Stimulated activated CD8-positive, alpha-beta memory T cell treated with anti-CD3 and anti-CD28 coated beads, Interleukin-15, amount 100 ng/mL, for 4 hours (primary cell): Measurements from ENCODE around the gene TRAF3.
A peak's percentile ranks its signal among the peaks of the same experiment; 100 is the strongest.
"Not testable (repeated sequence)": the region's sequence is repeated elsewhere in the genome, so short reads cannot be mapped to it uniquely, and the experiment has no call there.

ENCODE experiments used
- DNase-seq, 2 donors: peaks; one replicate each; pipeline ENCODE4 v3.0.0-alpha.2; 2020; ENCODE audit warnings: low read depth in 2 of 2

TRAF3 gene

DNA sequence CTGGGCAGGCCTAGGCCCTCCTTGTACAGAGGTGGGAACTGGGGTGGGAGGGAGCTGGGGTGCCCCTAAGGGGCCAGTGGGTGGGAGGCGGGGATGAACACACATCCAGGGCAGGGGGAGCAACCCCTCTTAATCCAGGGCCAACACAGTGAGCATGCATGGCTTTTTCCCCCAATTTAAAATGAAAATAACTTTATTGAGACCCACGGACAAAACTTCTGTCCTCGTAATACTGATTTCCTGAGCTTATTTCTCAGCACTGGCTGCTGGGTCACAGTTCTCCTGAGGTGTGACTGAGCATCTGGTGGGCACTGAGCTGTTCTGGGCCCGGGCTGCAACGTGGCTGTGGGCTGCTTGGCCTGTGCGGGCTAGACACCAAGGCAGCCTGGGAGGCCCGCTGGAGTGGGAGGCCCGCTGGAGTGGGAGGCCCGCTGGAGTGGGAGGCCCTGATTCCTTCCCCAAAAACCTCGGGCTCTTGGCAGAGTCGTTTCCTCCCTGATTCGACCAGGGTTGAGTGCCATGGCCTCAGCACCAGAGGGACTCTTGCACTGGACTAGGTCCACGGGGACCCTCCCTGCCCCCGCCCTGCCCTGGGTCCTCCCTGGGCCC lies 24.9 kb upstream of the TRAF3 start:
- no peak for DNase-seq

DNA sequence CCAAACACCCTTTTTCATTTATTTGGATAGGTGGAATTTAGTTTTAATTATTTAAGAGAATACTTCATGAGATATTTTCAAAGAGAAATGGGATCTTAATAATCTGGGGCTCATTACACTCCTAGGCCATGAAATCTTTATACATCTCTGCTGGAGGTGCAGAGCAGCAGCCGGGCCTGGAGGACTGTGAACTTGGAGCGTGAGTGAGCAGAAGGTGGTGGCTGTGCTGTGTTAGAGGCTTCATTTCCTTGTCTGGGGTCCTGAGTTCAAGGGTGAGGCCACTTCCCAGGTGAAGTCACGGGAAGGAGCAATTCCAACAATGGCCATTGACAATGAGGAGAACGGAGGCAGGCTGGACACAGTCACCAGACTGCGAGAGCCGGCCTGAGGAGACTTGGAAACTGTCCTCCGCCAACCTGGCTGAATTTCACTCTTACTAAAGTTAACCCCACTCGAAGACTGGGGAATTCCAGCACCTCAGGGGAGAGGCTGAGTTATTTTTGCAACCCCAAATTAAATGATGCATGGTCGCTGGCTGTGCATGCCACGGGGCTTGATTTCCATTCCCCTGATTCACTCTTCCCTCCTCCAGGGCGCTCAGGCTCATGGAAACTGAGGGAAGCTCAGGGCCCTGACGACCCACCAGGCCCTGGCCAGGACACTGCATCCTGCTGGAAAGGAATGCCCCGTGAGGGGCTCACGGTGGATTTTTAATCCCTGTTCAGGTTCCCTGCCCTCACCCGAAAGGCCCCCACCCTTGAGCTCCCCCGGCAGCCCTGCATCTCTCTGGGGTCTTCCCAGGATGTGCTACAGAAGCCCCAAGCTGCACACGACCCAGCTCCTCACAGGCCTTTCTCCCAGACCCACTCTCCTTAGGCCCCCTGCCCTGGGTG lies 22.6 kb upstream of the TRAF3 start:
- no peak for DNase-seq

DNA sequence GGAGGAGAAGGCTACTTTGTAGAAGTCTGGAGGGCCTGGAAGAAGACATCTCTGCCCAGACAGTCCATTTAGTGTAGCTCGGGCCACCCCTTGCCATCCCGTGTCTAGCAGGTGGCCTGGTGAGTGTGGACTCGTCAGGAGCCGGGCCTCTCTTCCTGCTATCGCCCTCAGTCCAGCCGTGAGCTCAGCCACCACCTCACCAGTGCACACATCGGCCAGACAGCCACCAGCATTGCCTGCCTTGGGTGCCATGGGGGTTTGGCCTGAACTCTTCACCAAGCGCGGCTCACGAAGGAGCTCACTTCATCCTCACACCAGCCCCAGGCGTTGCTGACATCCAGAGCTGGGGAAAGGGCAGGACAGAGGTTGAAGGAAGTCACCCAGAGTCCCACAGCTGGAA lies 19.6 kb upstream of the TRAF3 start:
- no peak for DNase-seq

DNA sequence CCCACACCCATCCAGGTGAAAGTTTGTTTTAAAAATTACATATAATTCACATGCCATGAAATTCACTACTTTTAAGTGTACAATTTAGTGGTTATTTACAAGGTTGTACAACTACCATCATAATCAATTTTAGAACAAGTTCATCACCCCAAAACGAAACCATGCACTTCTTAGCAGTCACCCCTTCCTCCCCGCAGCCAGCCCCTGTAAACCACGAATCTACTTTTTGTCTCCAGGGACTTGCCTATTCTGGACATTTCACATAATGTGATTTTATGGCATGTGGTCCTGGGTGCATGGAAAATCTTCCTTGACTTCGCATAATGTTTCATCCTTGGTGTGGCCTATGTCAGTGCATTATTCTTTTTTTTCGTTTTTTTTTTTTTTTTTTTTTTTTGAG lies 19.2 kb upstream of the TRAF3 start:
- DNase-seq, result no peak

DNA sequence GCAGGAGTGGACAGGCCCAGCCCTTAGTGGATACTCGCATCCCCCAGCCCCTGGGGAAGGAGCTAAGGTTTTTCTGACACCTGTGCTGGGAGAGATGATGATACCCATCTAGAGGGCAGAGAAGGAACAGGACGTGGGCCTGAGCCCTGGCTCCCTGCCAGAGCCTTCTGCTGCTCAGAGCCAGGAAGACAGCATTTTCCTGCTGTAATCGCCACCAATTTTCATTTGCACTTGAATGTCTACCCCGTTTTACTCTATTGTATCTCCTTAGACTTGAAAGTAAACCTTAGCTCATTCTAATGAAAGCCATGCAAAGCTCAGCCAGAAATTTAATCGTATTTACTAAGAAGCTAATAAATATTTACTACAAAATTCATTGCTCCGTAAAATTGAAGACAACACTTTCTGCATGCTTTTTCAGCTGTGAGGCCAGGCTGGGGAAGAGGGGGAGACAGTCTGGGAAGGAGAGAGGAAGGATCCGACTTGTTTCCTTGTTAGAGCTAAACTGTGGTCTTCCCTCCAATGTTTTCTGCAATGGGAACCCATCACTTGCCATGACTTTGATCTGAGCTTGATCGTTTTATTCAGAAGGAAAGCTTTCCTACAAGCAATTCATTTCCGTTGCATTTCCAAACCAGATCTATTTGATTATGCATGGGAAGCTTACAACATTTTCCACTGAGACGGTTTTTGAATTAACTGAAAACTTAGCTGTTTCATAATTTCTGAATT lies 17.6 kb upstream of the TRAF3 start:
- no peak for DNase-seq

DNA sequence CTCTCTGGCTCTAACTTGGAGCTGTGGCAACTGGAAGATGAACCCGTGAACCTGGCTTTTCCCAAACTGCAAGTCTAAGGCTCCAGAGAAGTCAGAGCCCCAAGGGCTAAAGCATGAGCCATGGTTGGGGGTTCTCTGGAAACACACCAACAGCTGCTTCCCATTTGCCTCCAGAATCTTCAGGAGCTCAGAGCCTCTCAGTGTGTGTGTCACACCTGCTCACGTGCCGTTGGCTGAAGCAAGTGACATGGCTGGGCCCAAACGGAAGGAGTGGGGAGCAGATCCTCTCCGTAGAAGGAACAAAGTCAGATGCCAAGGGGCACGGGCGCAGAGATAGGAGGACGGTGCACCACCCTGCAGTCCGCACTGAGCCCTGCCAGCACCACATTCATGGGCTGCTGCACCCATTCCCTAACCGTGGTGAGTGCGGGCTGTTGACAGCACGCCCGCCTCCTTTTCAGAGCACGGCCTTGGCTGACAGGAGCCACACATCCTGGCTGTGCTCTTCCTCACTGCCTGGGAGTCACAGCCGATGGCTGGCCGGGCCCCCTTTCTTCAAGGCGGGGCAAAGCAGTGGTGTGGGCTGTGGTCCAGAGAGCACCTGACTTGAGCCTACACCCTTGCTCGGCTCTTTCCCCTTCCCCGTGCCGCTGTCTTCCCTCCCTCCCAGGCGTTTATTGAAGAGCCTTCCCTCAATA lies 16.6 kb upstream of the TRAF3 start:
- no peak for DNase-seq

DNA sequence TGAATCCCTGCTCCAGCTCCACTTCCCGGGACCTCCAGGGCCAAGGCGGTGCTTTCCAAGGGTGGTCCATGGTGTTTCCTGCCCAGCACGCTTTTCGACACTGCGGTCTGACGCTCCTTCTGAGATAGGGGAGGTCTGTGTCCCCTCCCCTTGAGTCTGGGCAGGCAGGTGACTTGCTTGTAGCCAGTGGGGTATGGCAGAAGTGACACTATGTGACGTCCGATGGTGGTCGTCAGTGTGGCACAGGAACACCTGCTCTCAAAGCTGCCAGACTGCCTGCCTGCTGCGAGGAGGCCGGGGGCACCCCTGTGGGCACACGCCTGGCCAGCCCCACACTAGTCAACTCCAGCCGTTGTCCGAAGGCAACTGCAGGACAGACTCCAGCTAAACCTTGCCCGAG lies 16.0 kb upstream of the TRAF3 start:
- no peak for DNase-seq

DNA sequence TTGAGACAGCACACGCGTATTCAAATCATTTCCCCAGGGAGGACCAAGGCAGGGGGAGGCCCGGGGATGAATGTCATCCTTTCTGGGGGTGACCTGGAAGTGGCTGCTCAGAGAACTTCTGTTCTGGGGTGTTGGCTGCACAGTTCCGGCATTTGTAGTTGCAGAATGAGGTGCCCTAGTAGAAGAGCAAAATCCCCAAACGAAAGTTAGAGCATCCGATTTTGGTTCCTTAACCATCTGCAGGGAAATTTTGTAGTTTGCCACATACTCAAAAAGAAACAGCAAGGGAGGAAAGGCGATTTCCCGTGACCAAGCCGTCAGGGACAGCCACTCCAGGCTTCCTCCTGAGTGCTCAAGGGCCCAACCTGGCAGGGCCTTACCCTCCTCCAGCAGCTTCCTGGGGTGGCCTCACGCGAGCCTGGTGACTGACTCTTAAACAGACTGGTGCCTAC lies 13.0 kb upstream of the TRAF3 start:
- DNase-seq, result no peak

DNA sequence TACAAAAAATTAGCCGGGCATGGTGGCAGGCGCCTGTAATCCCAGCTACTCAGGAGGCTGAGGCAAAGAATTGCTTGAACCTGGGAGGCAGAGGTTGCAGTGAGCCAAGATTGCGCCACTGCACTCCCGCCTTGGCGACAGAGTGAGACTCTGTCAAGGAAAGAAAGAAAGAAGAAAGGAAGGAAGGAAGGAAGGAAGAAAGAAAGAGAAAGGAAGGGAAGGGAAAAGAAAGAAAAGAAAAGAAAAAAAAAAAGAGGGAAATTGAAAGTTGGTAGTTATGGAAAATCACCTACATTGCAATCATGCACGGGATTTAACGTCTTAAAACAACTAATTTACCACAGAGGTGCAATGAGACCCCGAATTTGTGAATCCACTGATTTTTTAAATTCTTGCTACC lies 11.5 kb upstream of the TRAF3 start:
- DNase-seq, result not testable (repeated sequence)

DNA sequence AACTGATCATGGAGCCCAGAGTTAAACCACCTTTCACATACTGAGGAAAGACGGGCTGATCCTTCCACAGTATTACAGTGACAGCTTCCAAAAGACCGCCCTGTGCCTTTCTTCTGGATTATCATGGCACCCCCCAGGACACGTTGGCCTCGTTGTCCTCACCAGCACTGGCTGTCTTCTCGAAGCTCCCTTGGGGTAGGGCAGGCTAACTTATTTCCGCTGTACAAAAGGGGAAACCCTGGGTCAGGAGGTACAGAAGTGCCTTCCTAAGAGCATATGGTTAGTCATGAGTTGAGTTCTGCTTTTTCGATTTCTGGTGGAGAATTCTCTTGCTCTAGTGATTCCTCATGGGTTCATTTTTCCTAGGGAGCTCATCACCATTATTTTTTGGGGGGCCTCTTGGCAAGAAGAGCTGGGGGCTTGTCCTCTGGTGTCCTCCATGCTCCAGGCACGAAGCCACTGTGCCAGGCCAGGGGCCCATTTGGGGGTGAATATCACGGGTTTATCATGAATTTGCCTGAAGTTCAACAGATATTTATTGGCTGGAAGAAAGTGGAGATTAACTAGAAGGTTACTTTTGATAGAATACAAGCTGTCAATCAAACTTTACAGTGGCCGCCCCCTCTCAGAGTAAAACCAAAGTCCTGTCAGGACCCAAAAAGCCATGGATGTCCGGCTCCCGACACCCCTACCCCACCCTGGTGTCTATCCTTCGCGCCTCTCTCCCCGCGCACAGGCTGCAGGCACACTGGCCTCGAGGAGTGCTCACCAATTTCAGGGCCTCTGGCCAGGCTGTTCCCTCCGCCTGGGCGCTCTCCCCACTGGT lies 8.8 kb upstream of the TRAF3 start:
- no peak for DNase-seq

DNA sequence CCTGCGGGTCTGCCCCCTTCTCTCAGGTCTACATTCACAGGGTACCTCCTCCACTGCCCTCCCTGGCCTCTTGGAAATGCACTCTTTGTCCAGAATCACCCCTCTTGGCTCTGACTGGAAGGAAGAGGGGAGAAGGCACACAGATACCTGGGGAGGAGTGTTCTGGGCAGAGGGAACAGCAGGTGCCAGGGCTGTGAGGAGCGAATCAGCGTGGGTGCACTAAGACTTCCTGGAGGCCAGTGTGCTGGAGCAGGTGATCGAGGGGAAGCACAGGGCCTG lies 8.3 kb upstream of the TRAF3 start:
- no peak for DNase-seq

DNA sequence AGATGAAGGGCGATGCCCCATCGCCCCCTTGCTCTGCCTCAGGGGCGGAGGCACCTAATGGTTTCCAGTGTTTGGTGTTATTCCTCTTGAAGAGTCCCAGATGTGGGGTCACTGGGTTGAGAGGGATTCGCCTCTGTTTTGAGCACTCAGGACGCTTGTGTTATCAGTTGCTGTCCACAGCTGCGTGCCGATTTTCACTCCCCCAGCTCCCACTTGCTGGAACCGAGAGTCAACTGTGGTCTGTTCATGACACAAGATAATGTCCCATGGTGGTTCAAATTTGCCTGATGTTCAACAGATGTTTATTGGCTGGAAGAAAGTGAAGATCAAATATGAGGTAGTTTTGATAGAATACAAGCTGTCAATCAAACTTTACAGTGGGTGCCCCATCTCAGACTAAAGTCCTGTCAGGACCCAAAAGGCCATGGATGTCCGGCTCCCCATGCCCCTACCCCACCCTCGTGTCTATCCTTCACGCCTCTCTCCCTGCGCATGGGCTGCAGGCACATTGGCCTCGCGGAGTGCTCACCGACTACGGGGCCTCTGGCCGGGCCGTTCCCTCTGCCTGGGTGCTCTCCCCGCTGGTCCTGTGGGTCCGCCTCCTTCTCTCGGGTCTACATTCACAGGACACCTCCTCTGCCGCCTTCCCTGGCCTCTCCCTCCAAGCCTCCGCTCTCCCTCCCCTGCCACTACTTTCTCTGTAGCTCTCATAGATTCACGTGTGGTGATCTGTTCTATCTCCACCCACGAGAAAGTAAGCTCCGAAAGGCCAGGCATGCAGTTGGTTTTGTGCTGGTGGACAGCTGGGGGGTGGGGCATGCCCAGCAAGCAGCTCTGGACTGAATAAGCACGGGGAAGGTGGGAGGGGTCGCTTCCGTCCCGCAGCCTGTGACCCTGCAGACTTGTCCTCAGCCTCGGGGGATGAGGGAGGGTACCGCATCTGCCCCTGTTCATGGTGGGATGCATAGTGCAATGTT lies 6.8 kb upstream of the TRAF3 start:
- DNase-seq, result no peak

DNA sequence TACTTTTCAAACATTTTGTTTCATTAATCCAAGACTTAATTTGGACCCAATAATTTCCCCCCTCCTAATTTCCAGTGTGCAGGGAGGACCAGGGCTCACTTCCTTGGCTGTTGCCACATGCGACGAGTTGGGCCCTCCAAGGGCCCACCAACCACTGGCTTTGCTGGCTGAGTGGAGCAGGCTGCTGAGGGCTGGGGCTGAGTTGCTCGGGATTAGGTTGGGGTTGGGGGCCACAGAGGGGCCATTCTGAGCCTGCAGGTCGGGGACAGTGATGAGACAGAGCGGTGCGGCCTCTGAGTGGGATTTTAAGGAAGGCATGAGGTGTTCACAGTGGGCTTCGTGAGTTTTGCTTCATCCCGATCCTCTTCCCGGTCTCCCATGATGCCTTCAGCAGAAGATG lies 6.1 kb upstream of the TRAF3 start:
- no peak for DNase-seq

DNA sequence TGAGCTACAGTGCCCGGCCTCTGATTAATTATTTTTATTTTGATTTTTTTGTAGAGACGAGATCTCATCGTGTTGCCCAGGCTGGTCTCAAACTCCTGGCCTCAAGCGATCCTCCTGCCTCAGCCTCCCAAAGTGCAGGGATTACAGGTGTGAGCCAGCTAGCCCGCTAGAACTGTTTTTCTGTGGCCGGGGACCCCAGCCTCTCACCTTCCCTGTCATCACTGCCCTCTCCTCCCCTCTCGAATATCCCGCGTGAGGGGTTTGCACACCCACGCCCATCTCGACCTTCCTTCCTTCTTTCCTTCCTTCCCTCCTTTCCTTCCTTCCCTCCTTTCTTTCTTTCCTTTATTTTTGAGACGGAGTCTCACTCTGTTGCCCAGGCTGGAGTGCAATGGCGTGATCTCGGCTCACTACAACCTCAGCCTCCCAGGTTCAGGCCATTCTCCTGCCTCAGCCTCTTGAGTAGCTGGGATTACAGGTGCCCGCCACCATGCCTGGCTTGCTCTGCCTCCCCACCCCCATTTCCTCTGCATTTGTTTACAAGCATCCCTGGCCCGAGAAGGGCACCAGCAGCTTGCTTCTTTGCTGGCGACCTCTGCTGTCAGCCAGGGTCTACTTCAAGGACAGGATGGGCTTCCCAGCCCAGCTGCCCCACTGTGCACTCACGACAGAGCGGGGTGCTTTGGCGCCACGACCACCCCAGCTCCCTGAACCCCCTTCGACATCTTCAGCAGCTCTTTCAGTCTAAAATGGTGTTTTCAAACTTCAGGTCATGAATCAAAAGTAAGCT lies 4.3 kb upstream of the TRAF3 start:
- no peak for DNase-seq

DNA sequence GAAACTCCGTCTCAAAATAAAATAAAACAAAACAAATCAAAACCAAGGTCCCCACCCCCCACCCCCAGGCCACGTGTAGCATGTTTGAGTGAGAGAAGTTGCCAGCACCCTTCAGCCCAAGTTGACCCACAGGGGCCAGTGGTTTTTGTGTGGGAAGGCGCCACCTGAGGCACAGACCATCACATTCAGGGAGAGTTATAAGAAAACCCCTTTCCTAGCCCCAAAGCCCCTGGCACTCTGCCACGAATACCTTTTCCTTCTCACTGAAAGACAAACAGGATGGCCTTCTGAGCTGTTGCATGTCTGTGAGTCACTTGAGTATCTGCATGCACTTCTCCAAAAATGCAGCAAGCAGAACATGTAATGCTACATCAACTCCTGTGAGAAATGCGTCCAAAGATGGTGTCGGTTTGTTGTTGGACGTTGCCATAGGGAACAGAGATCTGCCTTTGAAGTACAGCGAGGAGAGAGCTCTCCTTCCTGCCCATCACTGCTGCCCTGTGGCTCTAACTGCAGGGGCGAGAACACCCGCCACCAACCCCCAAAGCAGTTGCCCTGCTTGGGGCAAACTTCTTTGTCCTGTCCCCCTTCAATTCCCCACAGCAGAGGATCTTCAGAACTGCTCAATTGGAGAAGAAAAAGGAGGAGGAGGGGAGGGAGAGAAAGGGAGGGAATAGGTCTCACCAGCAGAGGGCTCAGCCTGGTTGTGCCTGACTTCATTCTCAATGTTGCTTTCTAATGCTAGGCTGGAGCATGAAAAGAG lies 2.7 kb upstream of the TRAF3 start:
- DNase-seq, result peak in 1 of 2 donors; percentile 13

DNA sequence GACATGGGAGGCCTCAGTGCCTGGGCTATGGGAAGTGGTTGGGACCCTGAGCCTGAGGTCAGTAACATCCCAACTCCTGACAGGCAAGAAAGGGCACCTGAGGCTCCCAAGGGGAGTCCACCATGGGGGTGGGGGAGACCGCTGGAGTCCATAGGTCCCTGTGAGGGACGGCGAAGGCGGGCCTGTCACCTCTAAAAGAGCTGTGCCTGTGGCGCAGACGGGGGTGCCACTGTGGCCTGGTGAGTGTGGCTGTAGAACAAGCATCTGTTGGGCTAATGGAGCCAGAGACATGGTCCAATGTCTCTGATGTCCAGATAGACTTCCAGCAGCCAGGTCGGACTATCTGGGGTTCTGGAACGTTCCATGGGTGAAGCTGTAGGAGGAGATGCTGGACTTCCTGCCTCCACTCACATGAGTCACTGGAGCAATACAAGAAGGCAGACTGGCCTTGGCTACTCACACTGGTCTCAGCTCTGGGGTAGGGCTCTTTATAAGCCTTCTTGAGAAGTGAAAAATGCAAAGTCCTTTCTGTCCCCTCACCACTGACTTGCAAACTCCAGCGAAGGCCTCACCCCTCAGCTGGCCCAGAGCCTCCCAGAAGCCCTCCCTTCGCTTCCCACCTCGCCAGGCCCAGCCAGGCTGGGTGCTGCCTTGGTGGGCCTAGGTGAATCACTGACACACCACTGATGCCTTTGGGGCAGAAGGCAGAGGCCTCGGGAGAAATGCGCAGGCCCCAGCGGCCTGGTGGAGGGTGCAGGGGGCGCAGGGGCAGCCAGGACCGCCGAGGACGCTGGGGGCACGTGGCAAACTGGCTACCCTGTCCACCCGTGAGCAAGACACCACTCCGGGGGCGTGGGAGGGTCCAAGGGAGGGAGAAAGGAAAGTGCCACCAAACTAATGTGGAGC lies 1.1 kb upstream of the TRAF3 start:
- DNase-seq, result peak in 1 of 2 donors; percentile 3

DNA sequence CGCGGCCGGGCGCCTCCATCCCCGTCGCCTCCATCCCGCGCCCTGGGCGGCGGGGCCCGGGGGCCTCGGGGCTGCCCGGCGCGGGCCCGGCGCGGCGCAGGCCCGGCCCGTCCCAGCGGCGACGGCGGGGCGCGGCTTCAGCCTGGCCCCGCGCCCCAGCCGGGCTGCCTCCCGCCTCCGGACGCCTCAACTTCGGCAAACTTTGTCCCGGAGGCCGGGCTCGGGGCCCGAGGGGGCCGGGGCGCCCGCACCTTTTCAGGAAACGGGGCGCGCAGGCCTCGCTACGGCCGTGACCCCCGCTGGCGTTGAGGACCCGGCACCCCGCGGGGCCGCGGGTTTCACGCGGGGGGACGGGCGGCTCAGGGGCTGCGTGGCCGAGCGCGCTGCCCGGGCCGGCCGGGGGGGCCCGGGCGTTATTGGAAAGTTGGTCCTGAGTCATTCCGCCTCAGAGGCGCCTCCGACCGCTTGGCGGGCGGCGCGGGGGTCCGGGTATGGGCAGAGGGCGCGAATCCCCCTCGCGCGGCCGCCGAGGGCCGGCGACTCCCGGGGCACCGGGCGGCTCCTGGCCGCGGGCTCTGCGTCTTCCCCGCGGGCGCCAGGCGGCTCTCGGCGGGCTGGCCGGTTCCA lies 575 bp downstream of the TRAF3 start:
- DNase-seq, result peak in 1 of 2 donors; percentile 15
